CD4-positive, alpha-beta T cell (primary cell): ENCODE results near the gene SUFU. TPM values are rescaled to one million over a fixed set of nuclear protein-coding genes. Genes with fewer than 3 reads are reported as not detected.
A peak's percentile ranks its signal among the peaks of the same experiment; 100 is the strongest.

Experiments
- ATAC-seq: fragments of 200-7000 bp; cut with Tn5 transposase; one replicate; pipeline ENCODE4 v1.10.0; 2022; ENCODE audit warnings: mild to moderate bottlenecking; ENCODE audit not compliant: poor library complexity
- CTCF ChIA-PET: fragments of 350-600 bp; sonication (Branson Sonifier 250); formaldehyde crosslinking; loops from one replicate; lab custom pipeline; 2021; ENCODE audit warnings: antibody characterized with exemption, inconsistent platforms; lab: Charles Lee
- POLR2A ChIA-PET: fragments of 350-600 bp; sonication (Branson Sonifier 250); formaldehyde crosslinking; loops from one replicate; lab custom pipeline; 2021; ENCODE audit warnings: antibody characterized with exemption, inconsistent platforms; lab: Charles Lee
- DNase-seq, 14 experiments: peaks; one replicate each; pipeline ENCODE4 v3.0.0-alpha.2; 2013 to 2020; ENCODE audit warnings: mixed read lengths in 2 of 14
- H3K27ac ChIP-seq, 2 donors: one replicate each; pipeline versions ENCODE4 v1.5.1 to v1.7.0; 2013; ENCODE audit warnings: low read length in 2 of 2, low read depth in 1 of 2, mild to moderate bottlenecking in 1 of 2
- H3K27me3 ChIP-seq, 2 experiments: 1 replicate in 1 of 2; 2 replicates in 1 of 2; pipeline versions ENCODE4 v1.6.1 to v1.7.0; 2013; ENCODE audit warnings: low read length in 2 of 2, control low read depth in 1 of 2, mild to moderate bottlenecking in 1 of 2, moderate library complexity in 1 of 2; ENCODE audit not compliant: insufficient read depth in 2 of 2, control insufficient read depth in 1 of 2
- H3K36me3 ChIP-seq: one replicate; pipeline ENCODE4 v1.6.1; 2013; ENCODE audit warnings: low read length, control low read depth; ENCODE audit not compliant: insufficient read depth
- H3K4me1 ChIP-seq: one replicate; pipeline ENCODE4 v1.6.1; 2013; ENCODE audit warnings: low read length, control low read depth; ENCODE audit not compliant: insufficient read depth
- H3K4me3 ChIP-seq: one replicate; pipeline ENCODE4 v1.5.1; 2013; ENCODE audit warnings: mild to moderate bottlenecking, low read length, moderate library complexity
- H3K9me3 ChIP-seq, 2 experiments: 1 replicate in 1 of 2; 2 replicates in 1 of 2; pipeline versions ENCODE4 v1.6.1 to v1.7.0; 2013; ENCODE audit warnings: low read length in 2 of 2, mild to moderate bottlenecking in 2 of 2, control low read depth in 1 of 2, moderate library complexity in 1 of 2; ENCODE audit not compliant: control insufficient read depth in 1 of 2, insufficient read depth in 1 of 2
- H3K27ac Mint-ChIP-seq: one replicate; pipeline ENCODE4 v1.8.0; 2020; ENCODE audit warnings: mixed read lengths
- H3K27me3 Mint-ChIP-seq: one replicate; pipeline ENCODE4 v1.8.0; 2021; ENCODE audit warnings: mixed read lengths
- H3K36me3 Mint-ChIP-seq: one replicate; pipeline ENCODE4 v1.8.0; 2021; ENCODE audit warnings: low read depth, mixed read lengths
- H3K4me1 Mint-ChIP-seq: one replicate; pipeline ENCODE4 v1.8.0; 2021; ENCODE audit warnings: low read depth, mixed read lengths
- H3K4me3 Mint-ChIP-seq: one replicate; pipeline ENCODE4 v1.8.0; 2020; ENCODE audit warnings: mild to moderate bottlenecking, mixed read lengths
- H3K9me3 Mint-ChIP-seq: one replicate; pipeline ENCODE4 v1.8.0; 2020; ENCODE audit warnings: mixed read lengths
- intact Hi-C, 2 experiments: fragments of 100-400 bp; cut with DNase I in 1 of 2; cut with micrococcal nuclease in 1 of 2; formaldehyde crosslinking; loops; one replicate each; pipeline versions ENCODE4 v1.15.1 to v1.9.0; 2023 to 2025; cut with DNase I, micrococcal nuclease
- total RNA-seq, 174 experiments: library from RNA in 2 of 174; stranded (reverse) in 2 of 174; gene quantifications; one replicate each; pipeline ENCODE4 v1.2.3 and lab custom pipeline; 2021 to 2026
- TF ChIP-seq, protein P1 (sequence below): fragments of 200-600 bp; IDR thresholded peaks from one replicate; pipeline ENCODE4 v1.8.0; 2022; ENCODE audit warnings: antibody characterized with exemption, mild to moderate bottlenecking

Gene SUFU
- total RNA-seq, 2 experiments from 2014 or later: 6.7 to 7.3 TPM

DNA sequence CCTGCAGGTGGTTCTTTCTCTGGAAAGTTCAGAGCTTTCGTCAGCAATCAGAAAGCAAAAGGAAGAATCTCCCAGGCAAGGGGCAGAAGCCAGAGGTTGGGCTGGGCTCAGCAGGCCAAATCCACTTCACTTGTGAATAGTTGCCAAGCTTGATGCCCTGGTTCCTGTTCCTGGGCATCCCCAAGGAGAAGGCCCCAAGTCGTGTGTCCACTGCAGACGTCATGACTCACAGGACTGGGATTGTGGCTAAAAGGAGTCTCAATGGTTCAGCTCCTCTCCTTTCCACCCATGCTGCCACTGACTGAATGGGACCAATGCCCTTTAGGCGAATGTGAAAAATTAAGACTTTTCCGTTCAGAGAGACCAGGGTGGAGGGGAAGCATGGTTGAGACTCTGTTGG lies 101.9 kb downstream of the SUFU start:
- CTCF ChIA-PET: interaction anchor here (0.7 kb wide), 1 partner anchor 35 kb away, joined by 3 read pairs; no protein-coding TSS in a partner anchor

DNA sequence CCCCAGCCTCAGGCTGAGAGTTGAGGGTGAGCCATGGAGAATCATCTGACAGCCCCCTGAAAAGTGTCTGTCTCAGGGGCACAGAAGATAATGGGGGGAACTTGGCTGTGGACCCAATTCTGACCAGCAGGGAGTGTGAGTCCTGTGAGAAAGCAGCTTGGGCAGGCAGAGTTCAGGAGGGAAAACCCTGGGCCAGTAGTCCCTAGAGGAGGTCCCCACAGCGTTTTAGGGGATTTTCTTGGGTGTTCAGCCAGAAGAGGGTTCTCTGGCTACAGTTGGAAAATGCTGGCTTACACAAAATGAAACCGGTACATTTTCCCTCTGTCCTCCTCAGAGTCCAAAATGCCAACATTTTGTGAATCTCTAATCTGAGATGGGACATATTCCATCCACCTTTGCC lies 104.7 kb downstream of the SUFU start:
- H3K4me1 ChIP-seq: peaks cover 34% of the 10 kb centered on the region
- Mint-ChIP-seq H3K9me3 (no peaks in the 10 kb centered on the region), H3K27me3 (no peaks in the 10 kb centered on the region), H3K4me1 (peaks cover 32% of the 10 kb centered on the region), H3K4me3 (no peak overlapping the region), H3K36me3 (peaks cover 34% of the 10 kb centered on the region), H3K27ac (peak overlapping the region; percentile 49)
- DNase-seq: no peak
- H3K27me3 ChIP-seq: no peaks in the 10 kb centered on the region
- H3K4me3 ChIP-seq: no peak overlapping the region
- TF ChIP-seq, protein P1, sequence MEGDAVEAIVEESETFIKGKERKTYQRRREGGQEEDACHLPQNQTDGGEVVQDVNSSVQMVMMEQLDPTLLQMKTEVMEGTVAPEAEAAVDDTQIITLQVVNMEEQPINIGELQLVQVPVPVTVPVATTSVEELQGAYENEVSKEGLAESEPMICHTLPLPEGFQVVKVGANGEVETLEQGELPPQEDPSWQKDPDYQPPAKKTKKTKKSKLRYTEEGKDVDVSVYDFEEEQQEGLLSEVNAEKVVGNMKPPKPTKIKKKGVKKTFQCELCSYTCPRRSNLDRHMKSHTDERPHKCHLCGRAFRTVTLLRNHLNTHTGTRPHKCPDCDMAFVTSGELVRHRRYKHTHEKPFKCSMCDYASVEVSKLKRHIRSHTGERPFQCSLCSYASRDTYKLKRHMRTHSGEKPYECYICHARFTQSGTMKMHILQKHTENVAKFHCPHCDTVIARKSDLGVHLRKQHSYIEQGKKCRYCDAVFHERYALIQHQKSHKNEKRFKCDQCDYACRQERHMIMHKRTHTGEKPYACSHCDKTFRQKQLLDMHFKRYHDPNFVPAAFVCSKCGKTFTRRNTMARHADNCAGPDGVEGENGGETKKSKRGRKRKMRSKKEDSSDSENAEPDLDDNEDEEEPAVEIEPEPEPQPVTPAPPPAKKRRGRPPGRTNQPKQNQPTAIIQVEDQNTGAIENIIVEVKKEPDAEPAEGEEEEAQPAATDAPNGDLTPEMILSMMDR: no peak
- ChIA-PET POLR2A (no interaction called here), CTCF (interaction anchor here (2.2 kb wide), 1 partner anchor 37 kb away, joined by 5 read pairs; no protein-coding TSS in a partner anchor)
- H3K27ac ChIP-seq: no peak overlapping the region
- ATAC-seq: no peak
- intact Hi-C loops: no loop called here
- H3K36me3 ChIP-seq: peaks cover 15% of the 10 kb centered on the region
- no peaks in the 10 kb centered on the region for H3K9me3 ChIP-seq

More for the DNA sequence above, 101.9 kb downstream of the SUFU start:
- Mint-ChIP-seq H3K4me1 (peaks cover 6% of the 10 kb centered on the region), H3K4me3 (no peak overlapping the region), H3K27me3 (no peaks in the 10 kb centered on the region), H3K9me3 (no peaks in the 10 kb centered on the region), H3K36me3 (peaks cover 53% of the 10 kb centered on the region), H3K27ac (no peak overlapping the region)
- Histone ChIP-seq H3K4me1 (peaks cover 6% of the 10 kb centered on the region), H3K36me3 (peaks cover 30% of the 10 kb centered on the region), H3K27ac (no peak overlapping the region), H3K9me3 (no peaks in the 10 kb centered on the region), H3K27me3 (no peaks in the 10 kb centered on the region), H3K4me3 (no peak overlapping the region)
- POLR2A ChIA-PET: no interaction called here
- TF ChIP-seq, protein P1: no peak
- DNase-seq: no peak
- intact Hi-C loops: no loop called here
- ATAC-seq: no peak

DNA sequence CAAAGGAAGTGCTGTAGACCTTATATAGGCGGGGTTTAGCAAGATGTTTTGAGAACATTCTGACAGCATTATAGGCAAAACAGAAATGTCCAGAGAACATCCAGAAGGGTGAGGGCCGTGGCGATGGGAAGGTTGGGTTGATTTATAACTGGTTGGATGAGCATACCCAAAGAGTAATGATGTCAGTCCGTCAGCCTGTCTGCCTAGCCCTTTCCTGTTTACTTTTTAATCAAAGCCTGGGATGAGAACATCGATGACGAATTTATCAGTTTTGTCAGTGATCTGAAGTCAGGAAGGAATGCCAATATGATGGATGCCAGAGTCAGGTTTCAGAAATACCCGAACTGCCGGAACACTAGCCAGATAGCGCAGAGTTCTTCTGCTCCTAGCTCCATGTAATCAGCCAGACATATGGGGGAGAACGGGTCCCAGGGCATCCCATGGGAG lies 106.7 kb downstream of the SUFU start:
- H3K4me3 ChIP-seq: no peak overlapping the region
- H3K27ac ChIP-seq: peak overlapping the region; percentile 4 to 45
- intact Hi-C loops: no loop called here
- TF ChIP-seq, protein P1: no peak
- Mint-ChIP-seq H3K27me3 (no peaks in the 10 kb centered on the region), H3K4me3 (peak overlapping the region; percentile 42), H3K36me3 (peaks cover 27% of the 10 kb centered on the region), H3K9me3 (no peaks in the 10 kb centered on the region), H3K4me1 (peaks cover 35% of the 10 kb centered on the region), H3K27ac (peak overlapping the region; percentile 99)
- H3K4me1 ChIP-seq: peaks cover 40% of the 10 kb centered on the region
- H3K36me3 ChIP-seq: peaks cover 11% of the 10 kb centered on the region
- no peaks in the 10 kb centered on the region for H3K9me3 ChIP-seq
- CTCF ChIA-PET: interaction anchor here (2.7 kb wide), 1 partner anchor 34 kb away, joined by 16 read pairs; the partner anchor contains the start of gene TRIM8
- POLR2A ChIA-PET: interaction anchor here (1.6 kb wide), 1 partner anchor 25 kb away, joined by 5 read pairs; no protein-coding TSS in a partner anchor
- no peaks in the 10 kb centered on the region for H3K27me3 ChIP-seq
- DNase-seq (peak in 6 of 14 experiments; percentile 23 to 55 (median 39)), ATAC-seq (peak; percentile 29)
